ENCODE results near the gene NPFFR1.

The NPFFR1 gene

GRCh38 chr10:70315276-70315675, 31.5 kb upstream of the NPFFR1 start:
- DNase-seq = no peak

- no peak for DNase-seq
These were observed 29.2 kb upstream of the NPFFR1 start for GRCh38 chr10:70312972-70313371.

GRCh38 chr10:70312249-70312648, 28.4 kb upstream of the NPFFR1 start:
- DNase-seq = no peak

GRCh38 chr10:70311698-70312097, 27.9 kb upstream of the NPFFR1 start:
- no peak for DNase-seq

- DNase-seq = no peak
These were observed 25.9 kb upstream of the NPFFR1 start for GRCh38 chr10:70309661-70310060.

GRCh38 chr10:70308121-70309060, 24.6 kb upstream of the NPFFR1 start:
- DNase-seq = no peak

- no peak for DNase-seq
These were observed 23.2 kb upstream of the NPFFR1 start for GRCh38 chr10:70306886-70307520.

GRCh38 chr10:70306181-70306705, 22.4 kb upstream of the NPFFR1 start:
- no peak for DNase-seq

GRCh38 chr10:70303730-70304129, 19.9 kb upstream of the NPFFR1 start:
- no peak for DNase-seq

GRCh38 chr10:70302292-70302691, 18.5 kb upstream of the NPFFR1 start:
- no peak for DNase-seq

- DNase-seq = no peak
These were observed 17.2 kb upstream of the NPFFR1 start for GRCh38 chr10:70300908-70301597.

GRCh38 chr10:70300461-70300860, 16.7 kb upstream of the NPFFR1 start:
- DNase-seq = no peak

GRCh38 chr10:70299876-70300275, 16.1 kb upstream of the NPFFR1 start:
- DNase-seq = no peak

- DNase-seq = no peak
These were observed 14.6 kb upstream of the NPFFR1 start for GRCh38 chr10:70298393-70298792.

- DNase-seq = no peak
These were observed 13.4 kb upstream of the NPFFR1 start for GRCh38 chr10:70297224-70297623.

GRCh38 chr10:70296406-70296899, 12.6 kb upstream of the NPFFR1 start:
- no peak for DNase-seq

- DNase-seq = no peak
These were observed 12.1 kb upstream of the NPFFR1 start for GRCh38 chr10:70295926-70296325.

- DNase-seq = no peak
These were observed 11.5 kb upstream of the NPFFR1 start for GRCh38 chr10:70295321-70295720.

- no peak for DNase-seq
These were observed 9.5 kb upstream of the NPFFR1 start for GRCh38 chr10:70293169-70293843.

GRCh38 chr10:70292004-70292403, 8.2 kb upstream of the NPFFR1 start:
- no peak for DNase-seq

GRCh38 chr10:70289739-70290138, 5.9 kb upstream of the NPFFR1 start:
- DNase-seq = no peak

- DNase-seq = no peak
These were observed 2.8 kb upstream of the NPFFR1 start for GRCh38 chr10:70286616-70287015.

GRCh38 chr10:70285476-70285831, 1.6 kb upstream of the NPFFR1 start:
- DNase-seq = no peak
